Measurements from ENCODE around the gene KCTD3.

DNA sequence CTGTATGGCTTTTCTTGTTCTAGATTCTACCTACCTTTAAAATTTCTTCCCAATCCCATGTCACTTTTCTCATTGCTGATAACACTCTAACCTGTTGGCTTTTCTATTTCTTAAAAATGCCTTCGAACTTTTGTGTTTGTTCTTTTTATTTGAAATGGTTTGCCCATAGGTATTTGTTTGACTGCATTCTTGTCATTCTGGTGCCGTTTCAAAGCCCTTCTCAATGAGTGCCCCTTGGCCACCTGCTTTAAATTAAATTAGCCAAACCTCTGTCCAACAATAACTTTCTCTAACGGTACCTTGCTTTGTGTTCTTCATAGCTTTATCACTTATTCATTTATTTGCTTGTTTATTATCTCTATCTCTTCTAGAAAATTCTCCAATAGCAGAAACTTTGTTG lies 38.9 kb downstream of the KCTD3 start:
- TF ChIP-seq EZH2phosphoT487 (IDR thresholded peaks at IDR 0.05; ENCODE audit: borderline replicate concordance) = no peak
- TF ChIP-seq, protein P1, sequence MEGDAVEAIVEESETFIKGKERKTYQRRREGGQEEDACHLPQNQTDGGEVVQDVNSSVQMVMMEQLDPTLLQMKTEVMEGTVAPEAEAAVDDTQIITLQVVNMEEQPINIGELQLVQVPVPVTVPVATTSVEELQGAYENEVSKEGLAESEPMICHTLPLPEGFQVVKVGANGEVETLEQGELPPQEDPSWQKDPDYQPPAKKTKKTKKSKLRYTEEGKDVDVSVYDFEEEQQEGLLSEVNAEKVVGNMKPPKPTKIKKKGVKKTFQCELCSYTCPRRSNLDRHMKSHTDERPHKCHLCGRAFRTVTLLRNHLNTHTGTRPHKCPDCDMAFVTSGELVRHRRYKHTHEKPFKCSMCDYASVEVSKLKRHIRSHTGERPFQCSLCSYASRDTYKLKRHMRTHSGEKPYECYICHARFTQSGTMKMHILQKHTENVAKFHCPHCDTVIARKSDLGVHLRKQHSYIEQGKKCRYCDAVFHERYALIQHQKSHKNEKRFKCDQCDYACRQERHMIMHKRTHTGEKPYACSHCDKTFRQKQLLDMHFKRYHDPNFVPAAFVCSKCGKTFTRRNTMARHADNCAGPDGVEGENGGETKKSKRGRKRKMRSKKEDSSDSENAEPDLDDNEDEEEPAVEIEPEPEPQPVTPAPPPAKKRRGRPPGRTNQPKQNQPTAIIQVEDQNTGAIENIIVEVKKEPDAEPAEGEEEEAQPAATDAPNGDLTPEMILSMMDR (conservative IDR thresholded peaks at IDR 0.05; ENCODE audit: low read length) = no peak

All from Loucy (cell line).